PC-9 (cell line): ENCODE measurements around the gene AVEN.

Experiments used
- CTCF ChIP-seq: fragments of 200-600 bp; sonication (generic); conservative IDR thresholded peaks from 2 replicates; pipeline ENCODE4 v1.6.1; 2017; ENCODE audit warnings: mixed run types, antibody characterized with exemption, mild to moderate bottlenecking, moderate library complexity
- EZH2 ChIP-seq: fragments of 200-600 bp; sonication (generic); IDR thresholded peaks from 2 replicates; pipeline ENCODE4 v1.8.0; 2017; ENCODE audit warnings: antibody characterized with exemption, low read depth

GRCh38 chr15:33956397-33956796 is 82.6 kb downstream of the AVEN start:
- TF ChIP-seq EZH2 (no peak), CTCF (no peak)
